HG02798 (cell line): ENCODE measurements around the gene GRB10.

Experiments
- ATAC-seq: cut with Tn5 transposase; IDR thresholded peaks from one replicate; pipeline ENCODE4 v1.9.1; 2021; ENCODE audit warnings: mild to moderate bottlenecking; ENCODE audit not compliant: unreplicated experiment, poor library complexity

Gene GRB10

GRCh38 chr7:50677638-50677996 is 105.1 kb downstream of the GRB10 start:
- ATAC-seq: no peak

GRCh38 chr7:50676740-50677637 is 105.7 kb downstream of the GRB10 start:
- ATAC-seq: no peak

GRCh38 chr7:50676079-50676478 is 106.6 kb downstream of the GRB10 start:
- no peak for ATAC-seq

GRCh38 chr7:50674896-50675835 is 107.5 kb downstream of the GRB10 start:
- no peak for ATAC-seq

GRCh38 chr7:50674299-50674698 is 108.4 kb downstream of the GRB10 start:
- ATAC-seq: no peak

- no peak for ATAC-seq
Measured at GRCh38 chr7:50673096-50673495, 109.6 kb downstream of the GRB10 start.

- ATAC-seq: no peak
Measured at GRCh38 chr7:50672045-50672444, 110.7 kb downstream of the GRB10 start.

- no peak for ATAC-seq
Measured at GRCh38 chr7:50671386-50671785, 111.3 kb downstream of the GRB10 start.

- ATAC-seq: no peak
Measured at GRCh38 chr7:50669890-50670289, 112.8 kb downstream of the GRB10 start.

- ATAC-seq: no peak
Measured at GRCh38 chr7:50667789-50668226, 114.9 kb downstream of the GRB10 start.

GRCh38 chr7:50667338-50667737 is 115.4 kb downstream of the GRB10 start:
- no peak for ATAC-seq

- ATAC-seq: no peak
Measured at GRCh38 chr7:50666124-50666496, 116.6 kb downstream of the GRB10 start.

GRCh38 chr7:50665403-50666123 is 117.1 kb downstream of the GRB10 start:
- ATAC-seq: peak; percentile 10

- ATAC-seq: peak; percentile 18
Measured at GRCh38 chr7:50664937-50665336, 117.8 kb downstream of the GRB10 start.

GRCh38 chr7:50664461-50664922 is 118.2 kb downstream of the GRB10 start:
- ATAC-seq: peak; percentile 56

GRCh38 chr7:50663396-50664102 is 119.1 kb downstream of the GRB10 start:
- no peak for ATAC-seq

- ATAC-seq: no peak
Measured at GRCh38 chr7:50662996-50663395, 119.7 kb downstream of the GRB10 start.

- ATAC-seq: no peak
Measured at GRCh38 chr7:50662041-50662694, 120.5 kb downstream of the GRB10 start.

GRCh38 chr7:50661345-50662040 is 121.2 kb downstream of the GRB10 start:
- ATAC-seq: peak; percentile 59
